AG08395 (cell line): ENCODE measurements around the gene PDSS2.
"Not testable (repeated sequence)": the region's sequence is repeated elsewhere in the genome, so short reads cannot be mapped to it uniquely, and the experiment has no call there.

Experiments used
- DNase-seq: peaks from one replicate; pipeline ENCODE4 v3.0.0; 2012; ENCODE audit warnings: mixed read lengths, low spot score

The PDSS2 gene

DNA sequence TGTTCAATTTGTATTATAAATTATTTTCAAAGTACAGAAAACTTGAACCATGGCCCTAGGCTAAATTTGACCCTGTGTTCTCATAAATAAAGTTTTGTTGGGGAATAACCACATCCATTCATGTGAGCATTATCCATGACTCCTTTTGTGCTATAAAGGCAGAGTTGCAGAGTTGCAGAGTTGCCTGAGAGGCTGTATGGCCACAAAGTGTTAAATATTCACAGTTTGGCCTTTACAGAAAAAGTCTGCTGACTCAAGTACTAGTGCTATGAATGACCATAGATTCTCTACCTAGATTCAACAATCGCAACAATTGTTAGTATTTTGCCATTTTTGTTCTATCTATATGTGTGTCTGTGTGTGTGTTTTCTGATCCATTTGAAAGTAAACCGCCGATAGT is 297.8 kb downstream of the PDSS2 start:
- no peak for DNase-seq

DNA sequence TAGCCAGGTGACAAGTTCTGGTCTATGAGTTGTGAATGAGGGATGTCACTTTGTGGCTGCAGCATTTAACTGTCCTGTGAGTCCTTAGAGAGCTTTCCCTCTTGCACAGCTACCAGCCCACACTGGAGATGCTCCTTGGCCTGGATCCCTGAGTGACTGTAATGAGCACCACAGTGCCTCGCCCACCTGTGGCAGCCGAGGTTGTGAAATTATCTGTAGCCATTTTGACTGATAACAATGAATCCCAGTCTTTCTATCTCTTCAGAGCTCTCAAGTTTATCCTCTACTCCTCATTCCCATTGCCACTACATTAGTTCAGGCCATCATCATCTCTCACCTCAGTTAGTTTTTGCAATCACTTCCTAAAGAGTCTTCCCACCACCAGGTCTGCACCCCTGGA is 302.7 kb downstream of the PDSS2 start:
- no peak for DNase-seq

- DNase-seq: no peak
These were observed 304.6 kb downstream of the PDSS2 start for GRCh38 chr6:107154801-107155160.

DNA sequence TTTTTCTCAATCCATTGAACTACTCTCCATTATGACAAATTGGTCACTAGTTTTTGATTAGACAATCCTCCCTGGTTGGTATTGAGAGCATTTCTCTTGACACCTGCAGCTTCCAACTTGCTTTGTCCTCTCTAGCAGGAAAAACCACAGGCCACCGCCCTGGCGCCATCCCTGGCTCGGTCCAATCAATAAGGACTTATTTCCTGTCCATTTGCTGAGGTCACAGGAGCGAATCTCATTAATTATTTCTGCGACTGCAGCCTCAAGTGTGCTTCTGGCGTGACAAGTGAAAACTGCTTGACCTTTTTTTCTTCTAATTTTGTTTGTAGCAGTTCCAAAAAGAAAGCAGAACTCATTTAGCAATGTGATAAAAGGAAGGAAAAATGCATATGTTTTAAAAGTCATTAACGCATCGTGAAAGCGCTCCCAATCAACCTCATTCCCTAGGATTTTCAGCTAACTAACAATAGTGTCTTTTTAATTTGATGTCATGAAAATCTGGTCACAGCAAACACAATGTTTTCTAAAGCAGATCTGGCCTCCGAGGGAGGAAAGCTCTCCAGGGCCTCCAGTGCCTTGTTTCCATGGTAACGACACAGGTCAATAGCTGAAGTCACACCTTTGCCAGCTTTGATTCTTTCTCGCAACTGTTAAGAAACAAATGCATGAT is 305.1 kb downstream of the PDSS2 start:
- DNase-seq: no peak

DNA sequence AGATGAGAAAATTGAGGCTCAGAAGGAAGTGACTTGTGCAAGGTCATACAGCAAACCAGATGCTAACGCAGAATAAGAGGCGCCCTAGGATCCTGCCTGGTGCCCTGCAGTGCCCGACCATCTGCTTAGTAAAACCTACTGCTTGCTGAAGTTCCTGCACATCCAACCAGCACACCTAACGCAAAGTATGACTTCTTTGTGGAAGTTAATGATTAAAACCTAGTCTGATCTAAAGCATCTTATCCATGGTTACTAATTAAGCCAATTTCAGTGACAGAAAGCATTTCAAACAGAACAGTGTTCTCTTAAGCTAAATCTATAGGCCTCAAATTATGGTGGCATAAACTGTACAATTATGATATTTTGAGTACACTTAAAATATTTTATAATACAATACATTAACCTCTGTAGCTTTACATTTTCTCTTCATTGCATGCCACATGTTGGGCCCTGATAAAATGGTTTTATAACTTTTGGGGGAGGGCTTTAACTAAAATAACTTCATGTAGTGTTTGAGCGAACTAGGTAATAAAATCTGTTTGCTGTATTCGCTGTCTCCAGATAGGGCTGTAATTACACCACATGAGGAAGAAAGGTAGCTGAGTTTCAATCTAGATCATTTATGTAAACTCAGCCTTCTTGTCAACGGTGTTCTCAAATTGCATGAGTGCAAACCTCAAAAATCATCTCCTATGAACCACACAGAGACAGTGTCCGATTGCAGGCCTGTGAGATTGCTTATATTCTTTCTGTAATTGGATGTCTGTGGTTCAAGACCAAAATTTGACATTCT is 306.5 kb downstream of the PDSS2 start:
- no peak for DNase-seq

DNA sequence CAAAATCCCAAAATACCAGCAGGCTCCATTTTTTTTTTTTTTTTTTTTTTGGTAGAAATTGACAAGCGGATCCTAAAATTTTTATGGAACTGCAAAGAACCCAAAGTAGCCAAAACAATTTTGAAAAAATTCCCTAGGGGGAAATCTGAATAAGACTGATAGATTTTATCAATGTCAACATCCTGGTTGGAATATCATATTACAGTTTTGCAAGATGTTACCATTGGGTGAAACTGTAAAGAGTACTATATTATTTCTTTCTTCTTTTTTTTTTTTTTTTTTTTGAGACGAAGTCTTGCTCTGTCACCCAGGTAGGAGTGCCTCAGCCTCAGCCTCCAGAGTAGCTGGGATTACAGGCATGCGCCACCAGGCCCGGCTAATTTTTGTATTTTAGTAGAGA is 314.7 kb downstream of the PDSS2 start:
- no peak for DNase-seq

- DNase-seq: no peak
These were observed 315.4 kb downstream of the PDSS2 start for GRCh38 chr6:107144014-107144413.

GRCh38 chr6:107140581-107140980 is 318.8 kb downstream of the PDSS2 start:
- no peak for DNase-seq

DNA sequence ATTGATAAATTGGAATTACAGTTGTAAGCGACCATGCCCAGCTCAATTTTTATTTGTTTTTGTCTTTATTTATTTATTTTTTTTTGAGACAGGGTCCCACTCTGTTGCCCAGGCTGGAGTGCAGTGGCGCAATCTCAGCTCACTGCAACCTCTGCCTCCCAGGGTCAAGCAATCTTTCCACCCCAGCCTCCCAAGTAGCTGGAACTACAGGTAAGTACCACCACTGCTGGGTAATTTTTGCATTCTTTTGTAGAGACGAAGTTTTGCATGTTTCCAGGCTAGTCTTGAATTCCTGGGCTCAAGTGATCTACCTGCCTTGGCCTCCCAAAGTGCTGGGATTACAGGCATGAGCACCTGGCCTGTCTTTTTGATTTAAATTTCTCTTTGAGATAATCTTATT is 323.0 kb downstream of the PDSS2 start:
- DNase-seq: not testable (repeated sequence)

- not testable (repeated sequence) for DNase-seq
These were observed 324.2 kb downstream of the PDSS2 start for GRCh38 chr6:107135048-107135680.

- no peak for DNase-seq
These were observed 326.9 kb downstream of the PDSS2 start for GRCh38 chr6:107132330-107132954.

DNA sequence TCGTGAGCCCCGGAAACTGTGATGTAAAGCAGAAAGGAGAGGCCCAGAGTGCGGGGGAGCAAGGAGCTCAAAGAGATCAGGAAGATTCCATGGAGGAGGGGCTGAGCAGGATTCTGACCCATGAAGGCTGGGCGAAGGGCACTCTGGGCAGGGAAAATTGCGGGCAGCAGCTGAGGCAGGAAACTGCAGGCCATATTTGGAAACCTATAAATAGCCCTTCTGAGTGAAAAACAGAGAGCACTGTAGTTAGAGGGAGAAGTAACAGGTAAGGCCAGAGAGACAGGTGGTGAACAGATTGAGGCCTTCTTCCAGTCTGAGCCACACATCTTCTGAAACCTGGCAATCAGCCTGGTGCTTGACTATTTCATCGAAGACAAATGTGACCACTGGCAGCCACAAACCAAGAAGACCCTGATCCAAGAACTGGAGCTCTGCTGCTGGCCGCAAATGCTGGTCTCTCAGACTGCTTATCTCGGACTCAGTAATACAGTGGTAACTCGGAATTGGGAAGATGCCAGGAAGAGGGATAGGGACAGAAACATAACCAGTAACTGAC is 329.9 kb downstream of the PDSS2 start:
- DNase-seq: no peak

DNA sequence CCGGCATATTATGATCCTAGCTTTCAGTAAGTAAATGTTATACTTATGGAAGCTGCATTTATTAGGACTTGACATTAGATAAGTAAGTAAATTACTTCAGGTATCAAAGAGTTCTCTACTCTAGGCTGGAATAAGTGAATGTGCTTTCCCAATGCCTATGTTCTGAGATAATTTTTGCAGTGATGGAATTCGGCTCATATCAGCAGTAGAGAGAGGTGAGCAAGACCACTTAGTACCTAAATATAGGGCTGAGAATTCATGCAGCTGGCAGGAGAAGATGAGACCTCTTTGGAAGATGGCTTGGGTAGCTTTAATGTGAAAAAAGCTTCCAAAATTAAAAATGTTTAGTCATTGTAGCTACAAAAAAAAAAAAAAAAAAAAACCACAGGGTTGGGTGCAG is 330.8 kb downstream of the PDSS2 start:
- DNase-seq: no peak

DNA sequence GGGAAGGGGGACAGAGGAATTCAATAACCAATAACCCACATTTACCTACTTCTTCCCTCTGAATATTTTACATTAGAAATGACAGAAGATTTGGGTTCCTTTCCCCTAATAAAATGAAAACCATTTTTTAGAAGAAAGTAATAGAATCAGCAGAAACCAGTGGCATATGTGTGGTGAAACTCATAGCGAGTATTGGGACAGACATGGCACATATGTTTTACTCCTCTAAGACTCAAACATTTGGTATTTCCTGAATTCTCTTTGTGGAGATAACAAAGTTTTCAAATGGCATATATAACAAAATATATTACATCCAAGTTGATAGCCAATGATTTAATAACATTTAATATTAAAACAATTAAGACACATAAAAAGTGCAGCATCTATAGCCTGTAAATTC is 331.2 kb downstream of the PDSS2 start:
- no peak for DNase-seq

GRCh38 chr6:107125771-107126170 is 333.6 kb downstream of the PDSS2 start:
- DNase-seq: no peak

GRCh38 chr6:107124934-107125348 is 334.4 kb downstream of the PDSS2 start:
- DNase-seq: no peak

DNA sequence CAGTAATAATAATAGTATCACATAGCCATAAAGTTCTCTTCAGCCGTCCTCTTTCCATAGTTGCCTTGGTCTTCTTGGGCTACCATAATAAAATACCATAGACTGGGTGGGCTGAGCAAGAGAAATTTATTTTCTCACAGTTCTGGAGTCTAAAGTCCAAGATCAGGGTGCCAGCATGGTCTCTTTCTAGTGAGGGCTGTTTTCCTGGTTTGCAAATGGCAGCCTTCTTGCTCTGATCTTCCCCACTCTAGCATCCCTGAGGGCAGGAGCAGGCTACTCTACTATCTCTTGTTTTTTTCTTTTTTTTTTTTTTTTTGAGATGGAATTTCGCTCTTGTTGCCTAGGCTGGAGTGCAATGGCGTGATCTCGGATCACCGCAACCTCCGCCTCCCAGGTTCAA is 335.9 kb downstream of the PDSS2 start:
- no peak for DNase-seq

DNA sequence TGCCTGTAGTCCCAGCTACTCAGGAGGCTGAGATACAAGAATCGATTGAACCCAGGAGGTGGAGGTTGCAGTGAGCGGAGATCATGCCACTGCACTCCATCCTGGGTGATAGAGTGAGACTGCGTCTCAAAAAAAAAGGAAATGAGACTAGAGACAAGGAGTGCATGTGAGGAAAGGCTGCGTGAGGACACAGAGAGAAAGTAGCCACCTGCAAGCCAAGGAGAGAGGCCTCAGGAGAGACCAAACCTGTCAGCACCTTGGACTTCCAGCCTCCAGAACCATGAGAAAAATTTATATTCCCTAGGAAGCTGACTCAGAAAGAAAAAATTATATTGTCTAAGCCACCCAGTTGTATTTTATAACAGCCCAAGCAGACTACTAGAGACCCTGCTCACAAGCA is 336.6 kb downstream of the PDSS2 start:
- DNase-seq: no peak

GRCh38 chr6:107121964-107122495 is 337.3 kb downstream of the PDSS2 start:
- DNase-seq: no peak

- DNase-seq: no peak
These were observed 338.1 kb downstream of the PDSS2 start for GRCh38 chr6:107121266-107121665.

DNA sequence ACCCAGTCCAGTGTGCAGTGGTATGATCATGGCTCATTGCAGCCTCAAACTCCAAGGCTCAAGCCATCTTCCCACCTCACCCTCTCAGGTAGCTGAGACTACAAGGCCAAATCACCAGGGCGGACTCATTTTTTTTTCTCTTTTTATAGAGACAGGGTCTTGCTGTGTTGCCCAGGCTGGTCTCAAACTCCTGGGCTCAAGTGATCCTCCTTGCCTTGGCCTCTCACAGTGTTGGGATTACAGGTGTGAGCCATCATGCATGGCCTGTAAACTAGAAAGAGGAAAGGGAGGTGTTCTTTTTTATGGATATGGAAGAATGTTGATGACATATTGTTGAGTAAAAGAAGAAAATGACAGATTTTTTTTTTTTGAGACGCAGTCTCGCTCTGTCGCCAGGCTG is 339.0 kb downstream of the PDSS2 start:
- DNase-seq: no peak

DNA sequence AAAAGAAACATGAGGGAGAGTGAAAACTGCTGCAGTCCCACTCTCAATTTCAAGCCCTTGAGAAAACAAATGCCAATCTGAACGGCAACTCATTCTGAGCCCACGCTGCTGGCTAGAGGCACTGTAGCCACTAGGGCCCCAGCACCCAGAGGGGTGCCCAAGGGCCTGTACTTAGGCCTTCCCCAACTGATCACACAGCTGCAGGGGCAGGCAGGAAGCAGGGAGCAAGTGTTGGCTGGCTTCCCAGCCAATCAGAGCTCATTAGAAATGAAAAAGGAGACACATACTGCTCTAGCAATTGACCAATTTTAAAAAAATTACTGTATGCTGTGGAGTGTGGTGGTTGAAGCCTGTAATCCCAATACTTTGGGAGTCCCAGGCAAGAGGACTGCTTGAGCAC is 340.4 kb downstream of the PDSS2 start:
- DNase-seq: no peak
